GM12875 (cell line): ENCODE data around the gene SHISAL1.

Experiments
- H3K4me3 ChIP-seq: one replicate; pipeline ENCODE4 v1.5.1; 2011; ENCODE audit warnings: low read depth, low read length, control low read depth
- TF ChIP-seq, protein P1 (sequence below): IDR thresholded peaks from 2 replicates; pipeline ENCODE4 v1.5.1; 2011; ENCODE audit warnings: low read depth, mild to moderate bottlenecking, control low read depth, inconsistent platforms, low read length, moderate library complexity, borderline replicate concordance; ENCODE audit not compliant: insufficient read depth

Gene SHISAL1

GRCh38 chr22:44218071-44218470, 94.7 kb downstream of the SHISAL1 start:
- TF ChIP-seq, protein P1, sequence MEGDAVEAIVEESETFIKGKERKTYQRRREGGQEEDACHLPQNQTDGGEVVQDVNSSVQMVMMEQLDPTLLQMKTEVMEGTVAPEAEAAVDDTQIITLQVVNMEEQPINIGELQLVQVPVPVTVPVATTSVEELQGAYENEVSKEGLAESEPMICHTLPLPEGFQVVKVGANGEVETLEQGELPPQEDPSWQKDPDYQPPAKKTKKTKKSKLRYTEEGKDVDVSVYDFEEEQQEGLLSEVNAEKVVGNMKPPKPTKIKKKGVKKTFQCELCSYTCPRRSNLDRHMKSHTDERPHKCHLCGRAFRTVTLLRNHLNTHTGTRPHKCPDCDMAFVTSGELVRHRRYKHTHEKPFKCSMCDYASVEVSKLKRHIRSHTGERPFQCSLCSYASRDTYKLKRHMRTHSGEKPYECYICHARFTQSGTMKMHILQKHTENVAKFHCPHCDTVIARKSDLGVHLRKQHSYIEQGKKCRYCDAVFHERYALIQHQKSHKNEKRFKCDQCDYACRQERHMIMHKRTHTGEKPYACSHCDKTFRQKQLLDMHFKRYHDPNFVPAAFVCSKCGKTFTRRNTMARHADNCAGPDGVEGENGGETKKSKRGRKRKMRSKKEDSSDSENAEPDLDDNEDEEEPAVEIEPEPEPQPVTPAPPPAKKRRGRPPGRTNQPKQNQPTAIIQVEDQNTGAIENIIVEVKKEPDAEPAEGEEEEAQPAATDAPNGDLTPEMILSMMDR: no peak
- no peak overlapping the region for H3K4me3 ChIP-seq

DNA sequence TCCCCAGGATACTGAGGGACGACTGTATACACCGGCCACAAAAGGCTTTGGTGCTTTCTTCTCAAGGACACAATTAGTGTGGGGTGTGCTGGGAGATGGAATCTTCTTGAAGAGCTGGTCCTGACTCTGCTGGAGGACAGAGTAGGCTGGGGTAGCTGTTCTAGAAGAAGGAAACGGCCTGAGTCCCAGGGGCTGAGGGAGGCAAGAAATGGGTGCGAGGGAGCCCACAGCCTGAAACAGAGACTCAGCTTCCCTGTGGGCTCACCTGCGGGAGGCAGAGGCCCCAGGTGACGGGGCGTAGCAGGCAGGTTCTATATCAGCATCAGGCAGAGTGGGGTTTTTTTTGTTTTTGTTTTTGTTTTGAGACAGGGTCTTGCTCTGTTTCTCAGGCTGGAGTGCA, 95.4 kb downstream of the SHISAL1 start:
- TF ChIP-seq, protein P1: no peak
- no peak overlapping the region for H3K4me3 ChIP-seq

DNA sequence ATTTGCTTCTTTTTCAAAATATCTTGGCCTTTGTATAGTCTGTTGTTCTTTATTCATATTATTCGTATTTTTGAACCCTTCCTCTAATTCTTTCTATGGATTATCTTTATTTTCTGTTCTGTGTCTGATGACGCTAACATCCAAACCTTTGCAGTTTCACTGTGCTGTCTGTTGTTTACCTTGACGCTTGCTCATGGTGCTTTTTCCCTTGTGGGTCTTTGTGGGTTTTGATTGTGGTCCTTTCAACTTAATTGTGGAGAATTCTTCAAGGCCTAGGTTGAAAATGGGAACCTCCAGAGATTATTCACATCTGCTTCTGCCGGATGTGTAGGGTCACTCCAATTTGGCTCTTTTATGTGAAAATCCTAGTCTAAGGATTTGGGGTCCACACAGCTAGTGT, 97.5 kb downstream of the SHISAL1 start:
- TF ChIP-seq, protein P1: no peak
- no peak overlapping the region for H3K4me3 ChIP-seq

DNA sequence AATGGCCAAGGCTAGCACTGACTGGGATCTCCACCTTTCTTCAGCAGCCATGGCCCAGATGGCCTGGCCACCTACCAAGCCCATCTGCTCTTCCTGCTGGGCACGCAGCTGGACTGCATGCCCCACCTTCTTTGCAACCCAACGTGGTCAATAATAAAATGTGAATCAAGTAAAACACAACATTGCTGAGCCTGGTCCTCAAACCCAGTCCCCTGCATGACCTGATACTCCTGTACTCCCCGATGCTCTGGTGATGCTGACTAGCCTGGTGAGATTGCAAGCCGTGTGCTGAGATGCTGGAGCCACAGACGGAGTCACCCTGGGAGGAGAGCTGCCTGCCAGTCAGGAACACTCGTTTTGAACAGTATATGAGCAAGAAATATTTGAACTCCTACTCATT, 98.0 kb downstream of the SHISAL1 start:
- TF ChIP-seq, protein P1: no peak
- no peak overlapping the region for H3K4me3 ChIP-seq

DNA sequence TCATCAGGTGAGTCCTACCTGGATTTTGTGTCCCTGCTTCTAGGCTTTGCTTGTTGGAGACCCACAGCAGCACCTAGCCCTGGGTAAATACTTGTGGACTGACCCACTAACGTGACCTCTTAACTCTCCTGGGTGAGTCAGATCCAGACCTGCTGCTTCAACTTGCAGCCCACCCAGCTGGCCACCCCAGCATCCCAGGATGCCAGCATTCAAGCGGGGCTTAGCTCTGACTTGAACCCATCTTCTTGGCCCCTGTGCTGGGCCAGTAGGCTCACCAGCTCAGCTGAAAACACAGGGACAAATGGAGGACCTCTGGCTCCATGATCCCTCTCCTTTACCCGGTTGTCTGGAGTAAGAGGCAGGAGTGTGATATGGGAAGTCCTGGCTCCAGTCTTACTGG, 98.6 kb downstream of the SHISAL1 start:
- TF ChIP-seq, protein P1: no peak
- no peak overlapping the region for H3K4me3 ChIP-seq

- TF ChIP-seq, protein P1: no peak
- H3K4me3 ChIP-seq: no peak overlapping the region
These were observed 99.2 kb downstream of the SHISAL1 start for GRCh38 chr22:44213489-44214043.

DNA sequence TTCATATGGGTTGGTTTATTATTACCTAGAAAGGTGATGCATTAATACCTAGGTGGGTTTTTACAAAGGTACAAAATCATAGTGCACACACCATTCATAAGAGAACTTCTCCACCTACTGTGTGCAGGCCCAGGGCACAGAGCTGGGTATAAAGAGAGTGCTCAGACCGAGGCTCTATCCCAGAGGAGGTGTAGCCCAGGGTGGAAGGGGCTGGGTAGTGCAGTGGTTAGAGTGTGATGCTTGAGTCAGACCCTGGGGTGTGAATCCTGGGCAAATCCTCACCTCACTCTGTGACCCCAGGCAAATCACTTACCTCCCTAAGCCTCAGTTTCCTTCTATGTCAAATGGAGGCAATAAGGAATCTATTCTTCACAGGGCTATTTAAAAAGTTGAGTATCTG, 99.8 kb downstream of the SHISAL1 start:
- TF ChIP-seq, protein P1: no peak

More for the DNA sequence above, 99.8 kb downstream of the SHISAL1 start:
- H3K4me3 ChIP-seq: no peak overlapping the region
